Ishikawa (cell line): ENCODE results near the gene SKA1.

Experiments
- CEBPB ChIP-seq: IDR thresholded peaks from 2 replicates; pipeline ENCODE4 v1.6.1; 2012
- CREB1 ChIP-seq: IDR thresholded peaks from 2 replicates; pipeline ENCODE4 v1.6.1; 2012; ENCODE audit warnings: low read depth
- EGR1 ChIP-seq: IDR thresholded peaks from 2 replicates; pipeline ENCODE4 v1.6.1; 2012
- EP300 ChIP-seq: IDR thresholded peaks from 2 replicates; pipeline ENCODE4 v1.6.1; 2012; ENCODE audit warnings: borderline replicate concordance
- FOXM1 ChIP-seq: IDR thresholded peaks from 2 replicates; pipeline ENCODE4 v1.6.1; 2012; ENCODE audit warnings: low read depth, borderline replicate concordance
- NFIC ChIP-seq: IDR thresholded peaks from 2 replicates; pipeline ENCODE4 v1.6.1; 2012
- RAD21 ChIP-seq: IDR thresholded peaks from 2 replicates; pipeline ENCODE4 v1.6.1; 2012; ENCODE audit warnings: low read depth
- TAF1 ChIP-seq: IDR thresholded peaks from 2 replicates; pipeline ENCODE4 v1.6.1; 2012; ENCODE audit warnings: low read depth, mild to moderate bottlenecking
- TCF12 ChIP-seq: IDR thresholded peaks from 2 replicates; pipeline ENCODE4 v1.6.1; 2012; ENCODE audit warnings: low read depth
- TEAD4 ChIP-seq: IDR thresholded peaks from 2 replicates; pipeline ENCODE4 v1.6.1; 2012
- YY1 ChIP-seq: IDR thresholded peaks from 2 replicates; pipeline ENCODE4 v1.6.1; 2012; ENCODE audit warnings: low read depth
- ZBTB7A ChIP-seq: IDR thresholded peaks from 2 replicates; pipeline ENCODE4 v1.6.1; 2012; ENCODE audit warnings: low read depth
- TF ChIP-seq, protein P1 (sequence below): IDR thresholded peaks from 2 replicates; pipeline ENCODE4 v1.6.1; 2012
- TF ChIP-seq, protein P2 (sequence below): IDR thresholded peaks from 2 replicates; pipeline ENCODE4 v1.6.1; 2012
- TF ChIP-seq, protein P3 (sequence below): IDR thresholded peaks from 2 replicates; pipeline ENCODE4 v1.6.1; 2012; ENCODE audit warnings: low read depth, mild to moderate bottlenecking

Gene SKA1, protein sequence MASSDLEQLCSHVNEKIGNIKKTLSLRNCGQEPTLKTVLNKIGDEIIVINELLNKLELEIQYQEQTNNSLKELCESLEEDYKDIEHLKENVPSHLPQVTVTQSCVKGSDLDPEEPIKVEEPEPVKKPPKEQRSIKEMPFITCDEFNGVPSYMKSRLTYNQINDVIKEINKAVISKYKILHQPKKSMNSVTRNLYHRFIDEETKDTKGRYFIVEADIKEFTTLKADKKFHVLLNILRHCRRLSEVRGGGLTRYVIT

DNA sequence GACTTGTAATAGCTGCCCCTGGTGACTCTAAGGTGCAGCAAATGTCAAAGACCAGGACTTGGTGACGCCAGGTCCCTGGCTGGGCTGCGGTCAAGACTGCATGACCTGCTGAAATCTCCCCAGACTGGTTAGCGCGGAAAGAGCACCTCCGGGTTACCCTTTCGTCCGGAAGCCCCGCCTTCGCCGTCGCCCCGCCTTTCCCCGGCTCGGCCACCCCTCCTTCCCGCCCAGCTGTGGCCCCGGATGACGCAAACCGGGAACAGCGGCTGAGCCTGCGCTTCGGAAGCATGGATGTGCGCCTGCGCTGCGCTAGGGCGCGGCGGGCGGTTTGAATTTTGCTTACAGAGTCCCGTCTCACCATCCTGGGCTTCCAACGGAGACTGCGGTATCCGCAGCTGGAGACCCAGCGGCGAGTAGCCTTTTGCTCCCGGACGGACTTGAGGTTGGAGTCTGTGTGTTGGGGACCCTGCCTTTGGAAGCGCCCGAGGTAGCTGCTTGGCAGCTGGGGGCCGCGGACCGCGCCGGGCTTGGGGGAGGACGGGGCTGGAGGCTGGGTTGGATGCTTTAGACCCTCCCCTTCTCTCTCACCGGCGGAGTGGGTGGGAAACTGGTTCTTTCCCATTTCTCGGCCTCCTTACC is at the start of gene SKA1:
TSS of gene SKA1 (plus strand) at position 294 of the 639 bp plus-strand sequence. CDS start 785 bp downstream, outside the sequence.
- TF ChIP-seq, protein P1, sequence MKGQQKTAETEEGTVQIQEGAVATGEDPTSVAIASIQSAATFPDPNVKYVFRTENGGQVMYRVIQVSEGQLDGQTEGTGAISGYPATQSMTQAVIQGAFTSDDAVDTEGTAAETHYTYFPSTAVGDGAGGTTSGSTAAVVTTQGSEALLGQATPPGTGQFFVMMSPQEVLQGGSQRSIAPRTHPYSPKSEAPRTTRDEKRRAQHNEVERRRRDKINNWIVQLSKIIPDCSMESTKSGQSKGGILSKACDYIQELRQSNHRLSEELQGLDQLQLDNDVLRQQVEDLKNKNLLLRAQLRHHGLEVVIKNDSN: no peak
- TF ChIP-seq CEBPB (peak; percentile 72; the same call in 1 of the 2 replicates), TAF1 (peak; percentile 66; the same call in 1 of the 2 replicates), TCF12 (0 out of 2 replicates have a peak, but pooled peaks have one; percentile 16), ZBTB7A (0 out of 2 replicates have a peak, but pooled peaks have one; percentile 61)
- TF ChIP-seq, protein P2, sequence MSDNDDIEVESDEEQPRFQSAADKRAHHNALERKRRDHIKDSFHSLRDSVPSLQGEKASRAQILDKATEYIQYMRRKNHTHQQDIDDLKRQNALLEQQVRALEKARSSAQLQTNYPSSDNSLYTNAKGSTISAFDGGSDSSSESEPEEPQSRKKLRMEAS: peak; percentile 25; the same call in 1 of the 2 replicates

DNA sequence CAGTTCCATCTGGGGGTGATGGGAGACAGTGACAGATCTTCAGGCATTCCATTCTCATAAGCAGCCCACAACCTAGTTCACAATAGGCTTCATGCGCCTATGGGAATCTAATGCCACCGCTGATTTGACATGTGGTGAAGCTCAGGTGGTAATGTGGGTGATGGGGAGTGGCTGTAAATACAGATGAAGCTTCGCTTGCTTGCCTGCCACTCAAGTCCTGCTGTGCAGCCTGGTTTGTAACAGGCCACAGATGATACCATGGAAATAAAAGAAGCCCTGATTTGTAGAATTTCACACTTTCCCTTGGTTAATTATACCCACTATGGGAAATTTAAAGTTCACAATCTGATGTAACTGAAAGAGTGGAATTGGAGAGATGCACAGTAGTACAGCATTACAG is 46.9 kb upstream of the SKA1 start:
- no peak for TF ChIP-seq TAF1
- TF ChIP-seq CREB1: no peak
- TF ChIP-seq, protein P2: no peak
- no peak for TF ChIP-seq TEAD4
- TF ChIP-seq EP300: no peak

DNA sequence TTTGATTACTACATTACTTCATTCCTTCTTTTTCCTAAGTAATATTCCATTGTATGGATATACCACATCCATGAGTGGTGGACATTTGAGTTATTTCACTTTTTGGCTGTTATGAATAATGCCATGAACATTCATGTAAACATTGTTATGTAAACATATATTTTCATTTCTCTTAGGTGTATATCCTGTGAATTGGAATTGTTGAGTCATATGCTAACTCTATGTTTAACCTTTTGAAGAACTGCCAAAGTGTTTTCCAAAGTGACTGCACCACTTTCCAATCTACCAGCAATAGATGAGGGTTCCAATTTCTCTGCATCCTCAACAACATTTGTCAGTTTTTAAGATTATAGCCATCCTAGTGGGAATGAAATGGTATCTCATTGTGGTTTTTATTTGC is 44.7 kb upstream of the SKA1 start:
- no peak for TF ChIP-seq TEAD4
- TF ChIP-seq, protein P3, sequence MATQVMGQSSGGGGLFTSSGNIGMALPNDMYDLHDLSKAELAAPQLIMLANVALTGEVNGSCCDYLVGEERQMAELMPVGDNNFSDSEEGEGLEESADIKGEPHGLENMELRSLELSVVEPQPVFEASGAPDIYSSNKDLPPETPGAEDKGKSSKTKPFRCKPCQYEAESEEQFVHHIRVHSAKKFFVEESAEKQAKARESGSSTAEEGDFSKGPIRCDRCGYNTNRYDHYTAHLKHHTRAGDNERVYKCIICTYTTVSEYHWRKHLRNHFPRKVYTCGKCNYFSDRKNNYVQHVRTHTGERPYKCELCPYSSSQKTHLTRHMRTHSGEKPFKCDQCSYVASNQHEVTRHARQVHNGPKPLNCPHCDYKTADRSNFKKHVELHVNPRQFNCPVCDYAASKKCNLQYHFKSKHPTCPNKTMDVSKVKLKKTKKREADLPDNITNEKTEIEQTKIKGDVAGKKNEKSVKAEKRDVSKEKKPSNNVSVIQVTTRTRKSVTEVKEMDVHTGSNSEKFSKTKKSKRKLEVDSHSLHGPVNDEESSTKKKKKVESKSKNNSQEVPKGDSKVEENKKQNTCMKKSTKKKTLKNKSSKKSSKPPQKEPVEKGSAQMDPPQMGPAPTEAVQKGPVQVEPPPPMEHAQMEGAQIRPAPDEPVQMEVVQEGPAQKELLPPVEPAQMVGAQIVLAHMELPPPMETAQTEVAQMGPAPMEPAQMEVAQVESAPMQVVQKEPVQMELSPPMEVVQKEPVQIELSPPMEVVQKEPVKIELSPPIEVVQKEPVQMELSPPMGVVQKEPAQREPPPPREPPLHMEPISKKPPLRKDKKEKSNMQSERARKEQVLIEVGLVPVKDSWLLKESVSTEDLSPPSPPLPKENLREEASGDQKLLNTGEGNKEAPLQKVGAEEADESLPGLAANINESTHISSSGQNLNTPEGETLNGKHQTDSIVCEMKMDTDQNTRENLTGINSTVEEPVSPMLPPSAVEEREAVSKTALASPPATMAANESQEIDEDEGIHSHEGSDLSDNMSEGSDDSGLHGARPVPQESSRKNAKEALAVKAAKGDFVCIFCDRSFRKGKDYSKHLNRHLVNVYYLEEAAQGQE: no peak

DNA sequence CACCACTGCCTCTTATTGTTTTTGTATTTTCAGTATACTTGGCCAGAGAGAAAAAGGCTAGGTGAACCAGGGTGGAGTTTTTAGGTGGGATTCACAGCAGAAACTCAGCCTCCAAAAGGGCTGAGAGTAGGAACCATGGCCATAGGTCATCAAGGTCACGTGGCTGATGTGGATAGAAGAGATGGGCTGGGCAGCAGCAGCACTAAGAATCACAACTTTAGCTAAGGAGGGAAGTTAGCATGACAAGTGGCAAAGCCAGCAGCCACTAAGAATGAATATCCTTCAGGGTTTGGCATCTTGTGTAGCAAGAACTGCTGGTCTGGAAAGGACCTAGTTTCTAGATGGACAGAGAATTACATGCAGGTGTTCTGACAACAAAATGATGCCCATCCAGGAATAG is 43.2 kb upstream of the SKA1 start:
- no peak for TF ChIP-seq NFIC
- no peak for TF ChIP-seq TEAD4
- TF ChIP-seq, protein P2: no peak
- no peak for TF ChIP-seq TAF1
- TF ChIP-seq EGR1: no peak

DNA sequence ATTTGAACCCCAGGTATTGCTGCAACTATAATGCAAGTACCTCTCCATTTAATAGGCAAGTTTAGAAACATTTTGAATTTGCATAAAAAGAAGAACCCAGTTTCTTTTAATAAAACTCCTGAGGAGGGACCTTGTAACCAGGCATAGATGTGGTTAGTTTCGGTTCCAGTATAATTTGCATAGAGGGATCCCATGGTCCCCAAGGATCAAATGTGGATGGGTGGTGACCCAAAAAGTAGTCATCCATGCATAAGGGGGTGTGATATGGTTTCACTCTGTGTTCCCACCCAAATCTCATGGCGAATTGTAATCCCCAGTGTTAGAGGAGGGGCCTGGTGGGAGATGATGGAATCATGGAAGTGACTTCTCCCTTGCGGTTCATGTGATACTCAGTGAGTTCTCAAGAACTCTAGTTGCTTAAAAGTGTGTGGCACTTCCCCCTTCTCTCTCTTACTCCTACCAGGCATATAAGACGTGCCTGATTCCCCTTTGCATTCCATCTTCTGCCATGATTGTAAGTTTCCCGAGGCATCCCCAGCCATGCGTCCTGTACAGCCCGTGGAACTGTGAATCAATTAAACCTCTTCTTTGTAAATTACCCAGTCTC is 40.2 kb upstream of the SKA1 start:
- no peak for TF ChIP-seq CREB1
- TF ChIP-seq, protein P1: no peak
- no peak for TF ChIP-seq CEBPB
- TF ChIP-seq ZBTB7A: no peak
- TF ChIP-seq TCF12: no peak

DNA sequence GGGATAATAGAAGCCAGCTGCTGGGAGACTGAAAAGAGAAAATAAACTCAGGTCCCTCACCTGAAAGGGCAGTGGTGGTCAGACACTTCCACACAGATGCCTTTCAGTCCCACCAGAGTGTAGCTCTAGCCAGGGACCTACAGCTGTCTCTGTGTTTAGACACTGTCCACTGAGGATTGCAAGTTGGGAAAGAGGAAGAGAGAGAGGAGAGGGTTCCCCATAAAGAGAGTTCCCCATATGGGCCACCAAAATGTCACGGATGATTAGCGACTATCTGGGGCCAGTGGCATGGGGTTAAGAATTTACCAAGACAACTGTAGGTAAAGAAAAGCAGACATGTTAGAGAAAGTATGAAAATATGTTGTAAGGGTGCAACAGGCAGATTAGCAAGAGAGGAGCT is 36.7 kb upstream of the SKA1 start:
- TF ChIP-seq, protein P1: no peak
- TF ChIP-seq YY1: no peak
- TF ChIP-seq EGR1: no peak
- no peak for TF ChIP-seq EP300
- TF ChIP-seq FOXM1: no peak

DNA sequence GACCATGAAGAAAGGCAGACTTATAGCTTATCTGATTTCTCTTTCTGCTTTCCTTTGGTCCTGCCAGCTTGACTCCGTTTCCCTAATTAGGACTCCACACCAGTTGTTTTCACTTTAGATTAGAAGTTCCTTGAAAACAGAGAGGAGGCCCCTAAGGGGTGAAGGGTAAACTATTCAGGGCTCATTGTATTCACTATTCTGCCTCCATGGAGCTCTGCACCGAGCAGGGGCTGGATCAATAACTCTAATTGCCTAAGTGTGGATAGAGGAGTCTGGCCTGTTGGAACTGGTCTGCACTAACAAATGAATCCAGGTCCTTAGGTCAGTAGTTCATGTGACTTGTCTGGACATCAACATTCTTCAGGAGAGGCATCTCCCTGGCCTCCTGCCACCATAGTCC is 36.1 kb upstream of the SKA1 start:
- TF ChIP-seq, protein P1: no peak

DNA sequence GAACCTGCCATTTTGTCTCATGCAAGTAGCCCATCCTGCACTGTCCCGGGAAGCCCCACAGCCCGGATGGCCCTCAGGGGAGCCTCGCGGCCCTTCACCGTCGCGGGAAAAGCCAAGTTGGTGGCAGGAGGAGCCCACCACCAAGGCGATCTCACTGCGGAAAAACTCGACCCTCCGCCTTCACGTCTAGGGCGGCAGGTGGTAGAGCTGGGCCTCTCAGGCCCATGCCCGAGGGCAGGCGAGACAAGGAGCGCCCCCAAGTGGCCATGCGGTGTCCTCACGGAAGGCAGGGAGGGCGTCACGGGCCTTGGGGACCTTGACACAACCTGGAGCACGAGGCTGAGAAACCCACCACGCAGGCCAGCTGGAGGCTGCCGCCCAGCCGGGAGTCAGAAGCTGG is 34.8 kb upstream of the SKA1 start:
- no peak for TF ChIP-seq EP300
- TF ChIP-seq RAD21: no peak
